ENCODE results near the gene ADAMTSL1.

The ADAMTSL1 gene

GRCh38 chr9:18905028-18905882 is 431.3 kb downstream of the ADAMTSL1 start:
- Histone ChIP-seq H3K27ac (replicated peaks) (no peak overlapping the region), H3K4me3 (replicated peaks; ENCODE audit: insufficient read depth, low read length) (no peak overlapping the region), H3K27me3 (ENCODE audit: insufficient read depth, poor library complexity, severe bottlenecking) (no peaks in the 10 kb centered on the region)
- DNase-seq (ENCODE audit: low read depth in 1 of 2, low spot score in 1 of 2): no peak
- no peak for TF ChIP-seq GABPA (IDR thresholded peaks at IDR 0.05; ENCODE audit: low read depth)

GRCh38 chr9:18905883-18906629 is 432.1 kb downstream of the ADAMTSL1 start:
- TF ChIP-seq POLR2AphosphoS5 (IDR thresholded peaks at IDR 0.05; ENCODE audit: low read depth): no peak
- TF ChIP-seq CTCF (IDR thresholded peaks at IDR 0.05; ENCODE audit: insufficient read depth, low read length): no peak
- no peak for TF ChIP-seq SPI1 (IDR thresholded peaks at IDR 0.05; ENCODE audit: borderline replicate concordance, low read depth)
- TF ChIP-seq REST (IDR thresholded peaks at IDR 0.05; ENCODE audit: insufficient replicate concordance, low read depth): no peak
- TF ChIP-seq GABPA (IDR thresholded peaks at IDR 0.05; ENCODE audit: low read depth): no peak

GRCh38 chr9:18906656-18907395 is 432.9 kb downstream of the ADAMTSL1 start:
- DNase-seq (ENCODE audit: low read depth in 1 of 2, low spot score in 1 of 2): no peak
- no peaks in the 10 kb centered on the region for H3K27me3 ChIP-seq (ENCODE audit: insufficient read depth, poor library complexity, severe bottlenecking)
- TF ChIP-seq SPI1 (IDR thresholded peaks at IDR 0.05; ENCODE audit: borderline replicate concordance, low read depth): no peak
- no peak for TF ChIP-seq POLR2AphosphoS5 (IDR thresholded peaks at IDR 0.05; ENCODE audit: low read depth)
- TF ChIP-seq CTCF (IDR thresholded peaks at IDR 0.05; ENCODE audit: insufficient read depth, low read length): no peak
- no peak for TF ChIP-seq REST (IDR thresholded peaks at IDR 0.05; ENCODE audit: insufficient replicate concordance, low read depth)
- TF ChIP-seq GABPA (IDR thresholded peaks at IDR 0.05; ENCODE audit: low read depth): no peak
- no peak overlapping the region for H3K4me3 ChIP-seq (replicated peaks; ENCODE audit: insufficient read depth, low read length)
- H3K27ac ChIP-seq (replicated peaks): no peak overlapping the region

More at GRCh38 chr9:18905883-18906629, 432.1 kb downstream of the ADAMTSL1 start:
- DNase-seq (ENCODE audit: low read depth in 1 of 2, low spot score in 1 of 2): no peak
- H3K27me3 ChIP-seq (ENCODE audit: insufficient read depth, poor library complexity, severe bottlenecking): no peaks in the 10 kb centered on the region
- no peak overlapping the region for H3K4me3 ChIP-seq (replicated peaks; ENCODE audit: insufficient read depth, low read length)
- no peak overlapping the region for H3K27ac ChIP-seq (replicated peaks)

Data from HL-60 (cell line).